ENCODE data around the gene ANKRD22. TPM values are rescaled to one million over a fixed set of nuclear protein-coding genes. Genes with fewer than 3 reads are reported as not detected.

ANKRD22 gene
- total RNA-seq, 1 donor from 2014 or later, result not detected

DNA sequence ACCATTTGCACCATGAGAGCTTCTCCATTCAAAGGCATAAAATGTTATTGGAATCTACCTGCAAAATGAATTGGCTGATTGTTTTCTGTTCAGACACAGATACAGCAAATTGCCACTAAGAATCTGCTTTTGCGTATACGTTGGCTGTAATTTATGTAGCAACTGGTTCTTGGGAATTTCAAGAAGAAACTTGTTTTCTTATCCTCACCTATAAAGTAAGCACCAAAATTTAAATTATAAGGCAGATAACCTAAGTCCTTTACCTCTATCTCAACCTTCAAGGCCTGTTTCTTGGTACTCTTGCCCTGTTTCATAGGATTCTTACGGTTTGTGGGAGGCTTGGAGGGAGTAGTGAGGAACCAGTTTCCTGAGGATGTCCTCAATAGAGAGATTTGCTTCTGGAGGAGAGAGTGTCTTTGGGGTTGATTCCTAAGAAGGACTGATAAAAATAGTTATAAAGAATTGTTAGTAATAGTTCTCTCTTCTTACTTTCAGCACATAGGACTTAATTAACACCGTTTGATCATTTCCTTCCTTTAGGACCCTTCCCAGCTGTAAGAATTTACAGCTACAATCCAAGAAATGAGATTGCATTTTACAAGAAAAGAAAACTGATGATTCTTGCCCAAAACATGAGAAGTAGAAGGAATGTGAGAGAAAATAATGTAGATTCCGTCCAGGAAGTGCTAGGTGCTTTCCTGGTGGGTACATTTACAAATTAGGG lies 30.4 kb upstream of the ANKRD22 start:
- no peaks in the 10 kb centered on the region for H3K36me3 Mint-ChIP-seq (ENCODE audit: low read depth, unreplicated experiment)
- H3K27ac Mint-ChIP-seq (ENCODE audit: unreplicated experiment), result peak overlapping the region; percentile 67
- H3K36me3 ChIP-seq (ENCODE audit: insufficient read depth, low read length), result no peaks in the 10 kb centered on the region
- no peaks in the 10 kb centered on the region for H3K9me3 Mint-ChIP-seq (ENCODE audit: unreplicated experiment)
- peak overlapping the region; percentile 12 for H3K4me3 Mint-ChIP-seq (ENCODE audit: unreplicated experiment)
- no peaks in the 10 kb centered on the region for H3K27me3 ChIP-seq (ENCODE audit: insufficient read depth, low read length)
- H3K4me1 Mint-ChIP-seq (ENCODE audit: low read depth, unreplicated experiment), result peaks cover 14% of the 10 kb centered on the region
- no peak for TF ChIP-seq EZH2 (IDR thresholded peaks at IDR 0.05; ENCODE audit: insufficient read depth, low read length)
- TF ChIP-seq, protein P1, sequence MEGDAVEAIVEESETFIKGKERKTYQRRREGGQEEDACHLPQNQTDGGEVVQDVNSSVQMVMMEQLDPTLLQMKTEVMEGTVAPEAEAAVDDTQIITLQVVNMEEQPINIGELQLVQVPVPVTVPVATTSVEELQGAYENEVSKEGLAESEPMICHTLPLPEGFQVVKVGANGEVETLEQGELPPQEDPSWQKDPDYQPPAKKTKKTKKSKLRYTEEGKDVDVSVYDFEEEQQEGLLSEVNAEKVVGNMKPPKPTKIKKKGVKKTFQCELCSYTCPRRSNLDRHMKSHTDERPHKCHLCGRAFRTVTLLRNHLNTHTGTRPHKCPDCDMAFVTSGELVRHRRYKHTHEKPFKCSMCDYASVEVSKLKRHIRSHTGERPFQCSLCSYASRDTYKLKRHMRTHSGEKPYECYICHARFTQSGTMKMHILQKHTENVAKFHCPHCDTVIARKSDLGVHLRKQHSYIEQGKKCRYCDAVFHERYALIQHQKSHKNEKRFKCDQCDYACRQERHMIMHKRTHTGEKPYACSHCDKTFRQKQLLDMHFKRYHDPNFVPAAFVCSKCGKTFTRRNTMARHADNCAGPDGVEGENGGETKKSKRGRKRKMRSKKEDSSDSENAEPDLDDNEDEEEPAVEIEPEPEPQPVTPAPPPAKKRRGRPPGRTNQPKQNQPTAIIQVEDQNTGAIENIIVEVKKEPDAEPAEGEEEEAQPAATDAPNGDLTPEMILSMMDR (IDR thresholded peaks at IDR 0.05; ENCODE audit: insufficient read depth, low read depth, low read length), result no peak
- peak overlapping the region; percentile 94 for H3K4me2 ChIP-seq (ENCODE audit: low read length)
- H3K79me2 ChIP-seq (ENCODE audit: insufficient read depth, low read length), result peaks cover 31% of the 10 kb centered on the region
- peaks cover 28% of the 10 kb centered on the region for H3K4me1 ChIP-seq (ENCODE audit: insufficient read depth, low read length)
- peak overlapping the region; percentile 91 for H3K4me3 ChIP-seq (ENCODE audit: insufficient read depth, low read depth, low read length)
- peak overlapping the region; percentile 79 for H3K27ac ChIP-seq (ENCODE audit: low read depth, low read length)
- H2AFZ ChIP-seq (ENCODE audit: low read depth, low read length), result no peak overlapping the region
- no peaks in the 10 kb centered on the region for H4K20me1 ChIP-seq (ENCODE audit: insufficient read depth, low read length)
- FAIRE-seq (no peak), DNase-seq (ENCODE audit: low read depth) (no peak)
- peak overlapping the region; percentile 51 for H3K9ac ChIP-seq (ENCODE audit: low read length)
- H3K9me3 ChIP-seq (ENCODE audit: insufficient read depth, low read depth, low read length), result no peaks in the 10 kb centered on the region
- peaks cover 7% of the 10 kb centered on the region for H3K27me3 Mint-ChIP-seq (ENCODE audit: low read depth, unreplicated experiment)

DNA sequence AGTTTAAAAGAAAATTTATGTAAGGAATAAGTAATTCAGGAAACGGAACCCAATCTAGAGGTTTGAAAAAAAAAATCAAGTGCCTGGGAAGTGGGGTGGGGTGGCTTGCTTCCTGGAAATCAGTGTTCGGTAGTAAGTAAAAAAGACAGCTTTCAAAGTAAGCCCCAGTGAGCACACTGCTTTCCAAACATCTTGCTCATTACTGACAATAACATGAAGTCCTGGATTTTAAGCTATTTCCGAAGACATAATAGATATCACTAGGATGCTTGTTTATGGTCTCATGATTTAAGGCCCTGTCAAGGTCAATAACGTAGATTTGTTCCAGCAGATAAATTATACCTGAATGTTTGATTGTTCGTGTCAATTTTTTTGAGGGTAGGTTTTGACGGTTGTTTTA lies 29.7 kb upstream of the ANKRD22 start:
- no peaks in the 10 kb centered on the region for H3K9me3 ChIP-seq (ENCODE audit: insufficient read depth, low read depth, low read length)
- no peaks in the 10 kb centered on the region for H4K20me1 ChIP-seq (ENCODE audit: insufficient read depth, low read length)
- H3K36me3 ChIP-seq (ENCODE audit: insufficient read depth, low read length), result no peaks in the 10 kb centered on the region
- H3K27me3 Mint-ChIP-seq (ENCODE audit: low read depth, unreplicated experiment), result peaks cover 9% of the 10 kb centered on the region
- H3K79me2 ChIP-seq (ENCODE audit: insufficient read depth, low read length), result peaks cover 31% of the 10 kb centered on the region
- H3K4me2 ChIP-seq (ENCODE audit: low read length), result peak overlapping the region; percentile 94
- H2AFZ ChIP-seq (ENCODE audit: low read depth, low read length), result no peak overlapping the region
- peaks cover 14% of the 10 kb centered on the region for H3K4me1 Mint-ChIP-seq (ENCODE audit: low read depth, unreplicated experiment)
- peak overlapping the region; percentile 91 for H3K4me3 ChIP-seq (ENCODE audit: insufficient read depth, low read depth, low read length)
- H3K27me3 ChIP-seq (ENCODE audit: insufficient read depth, low read length), result no peaks in the 10 kb centered on the region
- peak overlapping the region; percentile 89 for H3K4me3 Mint-ChIP-seq (ENCODE audit: unreplicated experiment)
- H3K4me1 ChIP-seq (ENCODE audit: insufficient read depth, low read length), result peaks cover 28% of the 10 kb centered on the region
- no peaks in the 10 kb centered on the region for H3K36me3 Mint-ChIP-seq (ENCODE audit: low read depth, unreplicated experiment)
- no peaks in the 10 kb centered on the region for H3K9me3 Mint-ChIP-seq (ENCODE audit: unreplicated experiment)
- H3K27ac ChIP-seq (ENCODE audit: low read depth, low read length), result peak overlapping the region; percentile 81
- no peak overlapping the region for H3K27ac Mint-ChIP-seq (ENCODE audit: unreplicated experiment)
- no peak for FAIRE-seq
- H3K9ac ChIP-seq (ENCODE audit: low read length), result peak overlapping the region; percentile 87
- TF ChIP-seq EZH2 (IDR thresholded peaks at IDR 0.05; ENCODE audit: insufficient read depth, low read length), result no peak
- TF ChIP-seq, protein P1 (IDR thresholded peaks at IDR 0.05; ENCODE audit: insufficient read depth, low read depth, low read length), result no peak
- DNase-seq (ENCODE audit: low read depth), result no peak
